Measurements from ENCODE around the gene DOCK3.
"Not testable (repeated sequence)": the region's sequence is repeated elsewhere in the genome, so short reads cannot be mapped to it uniquely, and the experiment has no call there.

The DOCK3 gene

DNA sequence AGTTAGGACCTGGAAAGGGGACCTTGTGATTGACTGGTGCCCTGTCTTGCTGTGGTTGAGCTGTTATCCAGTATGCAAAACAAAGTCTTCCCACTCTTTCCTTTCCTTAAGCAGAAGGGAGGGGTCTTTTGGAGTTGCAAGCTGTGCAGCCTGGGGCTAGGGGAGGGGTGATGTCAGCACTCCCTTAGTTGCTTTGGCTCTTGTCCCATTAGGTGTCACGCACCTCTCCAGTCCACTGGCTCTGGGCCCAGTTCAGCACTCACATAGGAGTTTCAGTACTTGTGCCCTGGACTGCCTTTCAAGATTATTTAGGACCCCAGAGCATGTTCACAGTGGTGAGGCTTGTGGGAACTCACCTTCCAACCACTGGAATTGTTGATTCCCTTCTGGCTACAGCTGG lies 238.5 kb downstream of the DOCK3 start:
- DNase-seq, result no peak

GRCh38 chr3:50922071-50922470 lies 247.3 kb downstream of the DOCK3 start:
- not testable (repeated sequence) for DNase-seq

- DNase-seq, result no peak
Measured at GRCh38 chr3:50923955-50924354, 249.2 kb downstream of the DOCK3 start.

GRCh38 chr3:50924638-50925037 lies 249.9 kb downstream of the DOCK3 start:
- no peak for DNase-seq

GRCh38 chr3:50926868-50927267 lies 252.1 kb downstream of the DOCK3 start:
- DNase-seq, result no peak

DNA sequence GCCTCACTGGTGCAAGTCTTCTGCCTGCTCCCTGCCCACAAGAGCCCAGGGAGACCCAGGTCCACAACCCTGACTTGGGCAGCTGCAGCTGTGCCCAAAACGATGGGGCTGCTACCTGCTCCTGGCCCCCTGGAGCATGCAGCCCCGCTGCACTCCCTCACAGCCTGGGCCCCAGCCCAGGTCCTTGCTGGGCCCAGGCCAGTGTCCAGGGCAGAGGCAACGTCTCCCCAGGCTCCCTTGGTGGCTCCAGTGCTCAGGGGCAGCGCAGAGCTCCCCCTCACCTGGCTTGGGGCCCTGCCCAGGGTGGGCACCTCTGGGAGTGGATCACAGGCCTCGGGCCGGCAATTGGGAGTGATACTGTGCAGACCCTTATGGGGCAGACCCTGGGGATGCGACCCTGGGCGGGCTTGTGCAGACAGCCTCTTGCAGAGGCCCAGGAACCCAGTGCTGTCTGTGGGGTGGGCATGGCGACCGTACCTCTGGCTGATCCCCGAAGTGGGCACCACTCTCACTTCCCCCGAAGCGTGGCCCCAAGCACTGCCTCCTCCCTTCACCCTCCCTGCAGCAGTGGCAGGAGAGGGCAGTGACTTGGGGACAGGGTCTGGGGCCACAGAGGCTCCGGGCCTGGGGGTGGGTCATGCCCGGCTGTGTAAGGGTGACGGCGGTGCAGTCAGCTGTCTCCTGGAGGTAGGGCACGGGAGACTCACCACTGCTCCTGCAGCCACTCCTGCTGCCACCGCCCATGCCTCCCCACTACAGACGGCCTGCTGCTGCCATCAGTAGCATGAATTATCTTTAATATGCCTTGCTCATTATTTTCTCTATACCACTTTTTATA lies 255.9 kb downstream of the DOCK3 start:
- DNase-seq, result no peak

GRCh38 chr3:50932918-50933317 lies 258.2 kb downstream of the DOCK3 start:
- not testable (repeated sequence) for DNase-seq

GRCh38 chr3:50936389-50936788 lies 261.7 kb downstream of the DOCK3 start:
- no peak for DNase-seq

- DNase-seq, result no peak
Measured at GRCh38 chr3:50947419-50947818, 272.7 kb downstream of the DOCK3 start.

DNA sequence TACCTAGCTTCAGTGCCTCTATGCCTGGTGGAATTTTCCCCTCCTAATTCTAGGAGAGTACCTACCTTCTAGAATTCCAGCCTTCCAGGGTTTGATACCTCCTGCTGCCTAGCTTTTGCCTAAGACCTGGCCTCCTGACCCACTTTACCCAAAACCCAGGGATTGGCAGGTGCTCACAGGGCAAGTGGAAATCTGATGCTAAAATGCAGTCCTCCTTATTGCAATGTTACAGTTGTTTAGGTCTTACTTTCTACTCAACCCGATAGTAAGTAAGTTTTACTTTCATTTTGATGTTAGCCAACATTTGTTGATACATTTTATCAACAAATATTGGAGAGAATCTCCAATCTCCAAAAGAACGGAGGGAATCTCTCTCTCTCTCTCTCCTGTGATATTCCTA lies 275.9 kb downstream of the DOCK3 start:
- DNase-seq, result no peak

DNA sequence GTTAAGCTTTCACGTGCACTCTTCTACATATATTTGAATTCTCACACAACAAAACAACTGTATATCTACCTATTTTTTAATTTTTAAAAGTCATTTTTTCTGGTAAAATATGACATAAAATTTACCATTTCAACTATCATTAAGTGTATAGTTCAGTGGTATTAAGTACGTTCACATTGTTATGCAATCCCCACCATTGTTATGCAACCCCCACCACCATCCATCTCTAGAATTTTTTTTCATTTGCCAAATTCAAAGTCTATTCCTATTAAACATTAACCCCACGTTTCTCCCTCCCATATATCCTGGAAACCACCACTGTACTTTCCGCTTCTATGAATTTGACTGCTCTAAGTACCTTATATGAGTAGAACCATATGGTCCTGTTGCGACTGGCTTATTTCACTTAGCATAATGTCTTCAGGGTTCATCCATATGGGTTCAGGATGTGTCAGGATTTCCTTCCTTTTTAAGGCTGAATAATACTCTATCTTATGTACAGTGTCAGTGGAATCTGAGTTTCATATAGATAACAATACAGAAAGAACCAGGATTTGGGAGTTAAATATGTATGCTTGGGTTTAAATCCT lies 279.2 kb downstream of the DOCK3 start:
- DNase-seq, result peak; percentile 1

GRCh38 chr3:50961386-50961785 lies 286.7 kb downstream of the DOCK3 start:
- no peak for DNase-seq

DNA sequence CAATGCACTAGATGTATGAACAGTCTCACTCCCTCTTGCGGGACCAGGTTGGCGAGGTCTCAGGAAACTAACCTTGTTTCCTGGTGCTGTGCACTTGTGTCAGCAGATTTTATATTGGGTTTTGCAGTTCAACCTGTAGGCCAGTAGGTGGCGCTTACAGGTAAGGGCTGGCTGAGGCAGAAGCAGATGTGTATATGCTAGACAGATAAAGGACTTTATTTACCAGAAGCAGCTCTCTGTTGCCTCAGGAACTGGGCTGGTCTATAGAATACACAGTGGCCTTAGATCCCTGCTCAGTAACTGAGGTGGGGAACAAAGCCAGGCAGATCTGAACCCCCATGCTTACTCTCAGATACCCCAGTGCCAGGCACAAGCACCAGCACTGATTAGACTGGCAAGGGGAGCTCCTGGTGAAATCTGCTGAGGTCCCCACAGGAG lies 296.8 kb downstream of the DOCK3 start:
- DNase-seq, result peak; percentile 56

- no peak for DNase-seq
Measured at GRCh38 chr3:50972029-50972428, 297.3 kb downstream of the DOCK3 start.

DNA sequence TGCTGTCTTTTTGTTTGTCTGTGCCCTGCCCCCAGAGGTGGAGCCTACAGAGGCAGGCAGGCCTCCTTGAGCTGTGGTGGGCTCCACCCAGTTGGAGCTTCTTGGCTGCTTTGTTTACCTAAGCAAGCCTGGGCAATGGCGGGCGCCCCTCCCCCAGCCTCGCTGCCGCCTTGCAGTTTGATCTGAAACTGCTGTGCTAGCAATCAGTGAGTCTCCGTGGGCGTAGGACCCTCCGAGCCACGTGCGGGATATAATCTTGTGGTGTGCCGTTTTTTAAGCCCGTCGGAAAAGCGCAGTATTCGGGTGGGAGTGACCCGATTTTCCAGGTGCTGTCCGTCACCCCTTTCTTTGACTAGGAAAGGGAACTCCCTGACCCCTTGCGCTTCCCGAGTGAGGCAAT lies 303.9 kb downstream of the DOCK3 start:
- DNase-seq, result not testable (repeated sequence)

GRCh38 chr3:50978991-50979667 lies 304.4 kb downstream of the DOCK3 start:
- no peak for DNase-seq

DNA sequence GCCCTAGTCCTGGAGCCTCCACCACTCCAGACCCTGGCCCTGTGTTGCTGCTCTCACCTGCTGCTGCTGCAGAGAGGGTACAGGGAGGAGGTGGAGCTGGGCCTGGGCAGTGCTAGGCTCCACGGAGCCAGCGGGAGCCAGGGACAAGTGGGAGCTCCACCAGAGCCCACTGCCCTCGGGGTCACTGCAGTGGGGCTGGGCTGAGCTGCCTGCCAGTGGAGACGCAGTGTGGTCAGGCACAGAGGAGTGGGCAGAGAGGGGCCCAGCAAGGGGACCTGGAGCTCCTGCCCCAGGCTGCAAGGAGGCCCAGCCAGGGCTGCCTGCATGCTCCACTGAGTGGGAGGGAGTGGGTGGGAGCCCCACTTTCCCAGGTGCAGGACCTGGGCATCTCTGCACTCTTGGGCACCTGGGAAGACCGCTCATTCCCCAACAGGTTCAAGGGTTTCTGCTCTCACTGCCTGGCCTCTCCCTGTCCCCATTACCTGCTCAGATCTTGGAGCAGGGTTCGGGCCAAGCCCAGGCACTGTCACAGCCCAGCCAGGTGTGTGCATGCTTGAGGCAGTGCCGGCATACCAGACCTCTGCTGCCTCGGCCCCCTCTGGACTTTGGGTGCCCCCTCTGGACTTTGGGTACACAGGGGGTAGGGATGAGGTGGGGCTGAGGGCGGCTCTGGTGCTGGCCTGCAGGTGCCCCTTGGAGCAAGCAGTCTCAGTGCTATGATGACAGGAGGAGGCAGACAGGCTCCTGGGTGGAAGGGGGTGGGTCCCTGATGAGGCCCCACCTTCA lies 308.0 kb downstream of the DOCK3 start:
- DNase-seq, result no peak

DNA sequence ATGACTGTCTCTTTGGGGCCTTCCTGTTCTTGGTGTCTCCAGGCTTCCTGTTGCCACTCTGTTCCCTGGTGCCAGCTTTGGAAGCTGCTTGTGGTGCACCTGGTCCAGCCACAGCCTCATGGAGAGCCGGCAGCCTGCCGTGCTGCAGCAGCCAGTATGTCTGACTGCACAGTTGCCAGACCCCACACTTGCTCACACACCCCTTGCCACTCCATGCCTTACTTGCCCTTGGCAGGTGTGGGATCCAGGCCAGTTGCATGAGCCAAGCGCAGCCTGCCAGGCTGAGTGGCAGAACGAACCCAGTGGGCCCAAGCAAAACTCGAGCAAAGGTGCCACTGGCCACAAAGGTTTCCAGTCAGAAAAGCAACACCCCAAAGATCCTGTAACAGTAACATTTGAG lies 309.2 kb downstream of the DOCK3 start:
- no peak for DNase-seq

DNA sequence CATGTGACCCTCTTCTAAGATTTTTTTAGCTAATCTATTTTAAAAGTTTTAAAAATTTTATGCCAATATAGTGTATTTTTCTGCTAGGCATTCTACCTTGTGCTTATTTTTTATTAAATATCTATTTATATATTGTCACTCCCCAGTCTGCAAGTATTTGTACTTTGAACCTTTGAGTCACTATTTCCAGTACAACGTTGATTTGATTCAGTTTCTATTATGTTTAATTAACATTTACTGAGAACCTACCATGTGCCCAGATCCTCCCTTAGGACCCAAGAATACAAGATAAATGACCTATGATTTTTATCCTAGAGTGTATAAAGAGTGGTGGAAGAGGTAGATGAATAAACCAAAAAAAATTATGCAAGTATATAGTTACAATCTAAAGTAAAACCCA lies 311.2 kb downstream of the DOCK3 start:
- no peak for DNase-seq

GRCh38 chr3:50986726-50987125 lies 312.0 kb downstream of the DOCK3 start:
- no peak for DNase-seq

DNA sequence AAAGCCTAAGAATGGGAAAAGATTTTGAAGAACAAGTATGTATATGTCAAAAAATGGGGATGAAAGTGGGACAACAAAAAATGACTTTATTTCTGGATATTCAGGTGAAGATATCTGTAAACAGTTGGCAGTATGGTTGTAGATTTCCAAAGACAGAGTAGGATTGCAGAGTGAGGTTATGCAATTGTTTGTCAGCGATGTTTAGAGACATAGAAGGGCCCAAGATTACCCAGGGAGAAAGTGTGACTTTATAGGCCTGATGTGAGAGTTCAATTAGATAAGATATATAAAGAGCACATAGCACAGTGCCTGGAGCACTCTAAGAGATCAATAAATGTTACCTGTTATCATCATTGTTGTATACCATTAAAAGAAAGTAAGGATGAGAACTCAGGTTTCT lies 319.8 kb downstream of the DOCK3 start:
- no peak for DNase-seq

DNA sequence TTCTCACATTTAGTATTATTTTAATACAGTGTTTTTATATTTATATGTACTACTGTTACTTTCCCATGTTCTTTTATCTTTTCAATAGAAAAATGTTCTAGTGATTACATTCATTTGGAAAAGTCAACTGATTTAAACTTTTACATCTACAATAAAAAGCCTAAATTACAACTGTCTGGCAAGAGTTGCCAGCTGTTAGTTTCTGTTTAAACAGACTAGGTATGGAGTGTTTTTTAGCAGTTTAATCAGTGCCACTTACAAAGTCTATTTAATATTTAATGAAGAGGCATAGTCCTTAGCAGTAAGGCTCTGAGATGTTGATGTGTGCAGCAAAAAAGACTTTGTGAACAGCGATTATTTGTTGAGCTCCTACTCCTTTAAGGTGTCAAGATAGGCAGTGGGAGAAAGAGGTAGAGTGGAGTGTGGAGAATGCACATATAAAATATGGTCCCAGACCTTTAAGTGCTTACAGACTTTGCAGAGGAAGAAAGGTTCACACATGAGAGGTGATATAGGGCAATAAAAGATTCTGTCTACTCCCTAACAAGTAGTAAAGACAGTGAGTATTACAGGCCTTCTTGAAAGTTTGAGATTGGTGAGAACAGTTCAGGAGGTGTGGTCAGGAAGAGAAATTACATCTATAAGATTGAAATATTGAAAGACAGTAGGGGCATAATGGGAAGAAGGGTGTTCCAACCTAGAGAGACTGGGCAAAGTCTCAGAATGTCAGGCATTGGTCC lies 320.5 kb downstream of the DOCK3 start:
- no peak for DNase-seq

All from MV-4-11 (cell line).